ENCODE measurements around the gene NMNAT2. TPM values are rescaled to one million over a fixed set of nuclear protein-coding genes. Genes with fewer than 3 reads are reported as not detected.

Gene NMNAT2
- total RNA-seq, 1 experiment from 2014 or later, result 4.4 TPM

DNA sequence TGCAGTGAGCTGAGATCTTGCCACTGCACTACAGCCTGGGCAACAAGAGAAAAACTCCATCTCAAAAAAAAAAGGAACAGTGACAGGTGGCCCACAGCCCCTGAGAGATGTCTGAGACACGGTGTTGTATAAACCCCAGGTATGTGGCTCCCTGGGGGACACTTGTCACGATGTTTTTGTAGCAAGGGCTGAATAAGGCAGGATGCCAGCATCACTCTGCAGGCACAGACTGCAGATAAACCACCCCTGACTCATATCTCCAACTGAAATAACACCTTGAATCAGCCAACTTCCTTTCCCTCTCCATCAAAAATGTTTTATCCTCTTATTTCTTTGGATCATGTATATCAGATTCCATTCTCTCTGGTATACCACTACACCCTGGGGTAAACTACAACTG, 52.5 kb downstream of the NMNAT2 start:
- DNase-seq (ENCODE audit: low read depth), result no peak

- DNase-seq (ENCODE audit: low read depth), result no peak
These were observed 53.1 kb downstream of the NMNAT2 start for GRCh38 chr1:183365093-183365492.

- no peak for DNase-seq (ENCODE audit: low read depth)
These were observed 54.2 kb downstream of the NMNAT2 start for GRCh38 chr1:183363972-183364371.

DNA sequence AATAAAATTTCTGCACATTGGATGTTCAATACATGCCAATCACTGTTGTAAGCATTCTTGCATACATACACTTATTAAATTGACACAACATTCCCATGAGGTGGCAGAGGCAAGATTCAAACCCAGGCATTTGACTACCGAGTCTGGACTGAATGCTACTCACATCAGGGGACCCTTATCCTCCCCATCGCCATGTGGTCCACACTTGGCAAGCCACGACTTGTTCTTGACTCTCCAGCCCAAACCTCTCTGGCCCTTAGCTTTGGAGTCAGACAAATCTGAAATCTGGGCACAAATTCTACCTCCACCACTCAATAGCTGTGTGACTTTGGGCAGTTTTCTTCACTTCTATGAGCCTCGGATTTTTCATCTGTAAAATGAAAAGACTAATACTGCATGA, 57.1 kb downstream of the NMNAT2 start:
- DNase-seq (ENCODE audit: low read depth), result no peak

- DNase-seq (ENCODE audit: low read depth), result no peak
These were observed 57.7 kb downstream of the NMNAT2 start for GRCh38 chr1:183360473-183360872.

DNA sequence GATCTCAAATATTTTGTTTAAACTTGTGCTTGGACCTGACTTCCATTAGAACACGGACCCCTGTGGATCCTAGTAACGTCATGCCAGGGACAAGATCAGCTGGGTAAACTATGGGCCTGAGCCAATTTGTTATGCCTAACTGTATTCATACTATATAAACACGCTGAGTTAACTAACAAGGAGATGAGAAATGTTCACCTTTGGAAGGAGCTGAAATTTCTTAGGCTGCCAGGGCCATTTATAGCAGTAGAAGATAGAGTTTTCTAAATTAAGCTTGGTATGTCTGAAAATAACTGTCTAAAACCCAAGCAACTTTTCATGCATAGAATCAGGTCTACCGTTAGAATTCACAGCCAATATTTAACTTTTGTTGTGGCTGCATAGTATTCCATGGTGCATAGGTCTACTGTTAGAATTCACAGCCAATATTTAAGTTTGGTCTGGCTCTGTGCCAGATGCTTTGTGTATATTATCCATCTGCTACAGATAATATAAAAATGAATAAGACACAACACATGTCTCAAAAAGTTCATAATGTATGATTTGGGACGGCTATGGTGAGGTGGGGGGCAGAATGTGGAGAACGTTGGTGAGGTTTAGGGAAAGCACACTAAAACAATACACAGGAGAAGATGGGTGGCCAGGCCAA, 61.5 kb downstream of the NMNAT2 start:
- no peak for DNase-seq (ENCODE audit: low read depth)

- DNase-seq (ENCODE audit: low read depth), result no peak
These were observed 62.4 kb downstream of the NMNAT2 start for GRCh38 chr1:183355797-183356196.

DNA sequence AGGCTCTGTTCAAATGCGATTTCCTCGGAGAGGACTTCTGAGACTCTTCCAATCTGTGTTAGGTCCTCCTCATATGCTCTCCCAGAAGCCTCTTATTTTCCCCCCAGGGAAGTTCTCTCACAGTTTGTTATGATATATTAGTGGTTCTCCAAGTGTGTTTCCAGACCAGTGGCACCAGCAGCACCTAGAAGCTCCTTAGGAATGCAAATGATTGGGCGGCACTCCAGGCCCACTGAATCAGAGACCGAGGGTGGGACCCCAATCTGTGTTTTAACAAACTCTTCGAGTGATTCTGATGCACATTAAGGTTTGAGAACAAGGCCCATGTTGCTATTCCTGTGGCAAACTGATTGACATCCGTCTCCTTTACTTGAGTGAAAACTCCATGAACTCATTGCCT, 63.0 kb downstream of the NMNAT2 start:
- no peak for DNase-seq (ENCODE audit: low read depth)

DNA sequence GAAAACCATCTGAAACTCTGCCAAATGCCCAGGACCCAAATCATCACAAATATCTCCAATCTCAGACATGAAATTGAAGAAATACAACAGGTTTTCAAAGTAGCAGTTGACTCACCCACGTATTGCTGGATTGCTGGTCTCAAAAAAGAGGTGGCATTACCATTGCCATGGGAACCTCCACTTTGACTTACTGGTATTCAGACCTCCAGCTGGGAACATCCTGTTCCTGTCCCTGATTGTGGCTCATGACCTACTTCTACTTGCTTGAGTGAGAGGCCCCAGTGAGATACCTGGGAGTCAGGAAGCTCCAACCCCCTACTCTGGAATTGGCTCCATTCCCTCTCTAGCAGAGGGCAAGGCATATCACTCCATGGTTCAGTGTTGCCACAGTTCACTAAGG, 64.6 kb downstream of the NMNAT2 start:
- DNase-seq (ENCODE audit: low read depth), result no peak

GRCh38 chr1:183349201-183349711, 68.9 kb downstream of the NMNAT2 start:
- DNase-seq (ENCODE audit: low read depth), result peak; percentile 44

DNA sequence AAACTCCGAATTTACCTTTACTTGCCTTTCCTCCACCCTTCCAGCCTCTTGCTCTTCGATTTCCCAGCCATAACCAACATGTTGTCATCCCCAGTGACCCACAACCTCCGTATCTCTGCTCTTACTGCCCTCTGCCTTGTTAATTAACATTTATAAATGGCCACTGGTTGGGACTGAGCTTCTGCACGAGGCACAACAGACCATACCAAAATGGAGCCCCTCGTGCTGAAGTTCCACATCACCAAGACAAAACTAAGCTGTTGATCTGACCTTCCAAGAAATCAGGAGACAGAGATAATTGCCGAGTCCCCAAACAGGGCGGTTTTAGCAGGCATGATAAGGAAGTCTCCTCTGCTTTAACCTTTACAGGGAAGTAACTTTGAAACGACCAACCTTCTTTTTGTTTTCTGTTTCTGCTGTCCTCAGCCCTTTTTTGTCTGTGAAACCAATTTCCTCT, 71.9 kb downstream of the NMNAT2 start:
- DNase-seq (ENCODE audit: low read depth), result no peak

GRCh38 chr1:183339556-183340167, 78.5 kb downstream of the NMNAT2 start:
- DNase-seq (ENCODE audit: low read depth), result peak; percentile 15

GRCh38 chr1:183331091-183331742, 87.0 kb downstream of the NMNAT2 start:
- DNase-seq (ENCODE audit: low read depth), result no peak

GRCh38 chr1:183330335-183330734, 87.8 kb downstream of the NMNAT2 start:
- DNase-seq (ENCODE audit: low read depth), result no peak

DNA sequence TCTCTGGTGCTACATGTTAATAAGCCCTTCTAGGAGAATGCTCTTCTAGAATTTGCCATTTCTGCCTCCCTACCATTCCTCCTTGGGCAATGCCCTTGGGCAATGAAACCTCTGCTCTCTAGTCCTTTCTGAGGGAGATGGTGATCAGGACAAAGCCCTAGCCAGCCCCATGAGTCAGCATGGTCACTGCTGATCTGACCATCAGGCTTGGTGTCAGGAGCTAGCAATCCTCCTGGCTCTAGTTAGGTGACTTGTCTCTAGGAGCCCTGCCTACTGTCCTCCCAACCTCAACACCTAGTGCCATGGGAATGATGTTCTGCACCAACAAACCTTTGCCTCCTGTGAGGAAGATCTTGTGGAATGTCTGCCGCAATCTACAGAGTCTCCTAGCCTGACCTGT, 89.8 kb downstream of the NMNAT2 start:
- no peak for DNase-seq (ENCODE audit: low read depth)

DNA sequence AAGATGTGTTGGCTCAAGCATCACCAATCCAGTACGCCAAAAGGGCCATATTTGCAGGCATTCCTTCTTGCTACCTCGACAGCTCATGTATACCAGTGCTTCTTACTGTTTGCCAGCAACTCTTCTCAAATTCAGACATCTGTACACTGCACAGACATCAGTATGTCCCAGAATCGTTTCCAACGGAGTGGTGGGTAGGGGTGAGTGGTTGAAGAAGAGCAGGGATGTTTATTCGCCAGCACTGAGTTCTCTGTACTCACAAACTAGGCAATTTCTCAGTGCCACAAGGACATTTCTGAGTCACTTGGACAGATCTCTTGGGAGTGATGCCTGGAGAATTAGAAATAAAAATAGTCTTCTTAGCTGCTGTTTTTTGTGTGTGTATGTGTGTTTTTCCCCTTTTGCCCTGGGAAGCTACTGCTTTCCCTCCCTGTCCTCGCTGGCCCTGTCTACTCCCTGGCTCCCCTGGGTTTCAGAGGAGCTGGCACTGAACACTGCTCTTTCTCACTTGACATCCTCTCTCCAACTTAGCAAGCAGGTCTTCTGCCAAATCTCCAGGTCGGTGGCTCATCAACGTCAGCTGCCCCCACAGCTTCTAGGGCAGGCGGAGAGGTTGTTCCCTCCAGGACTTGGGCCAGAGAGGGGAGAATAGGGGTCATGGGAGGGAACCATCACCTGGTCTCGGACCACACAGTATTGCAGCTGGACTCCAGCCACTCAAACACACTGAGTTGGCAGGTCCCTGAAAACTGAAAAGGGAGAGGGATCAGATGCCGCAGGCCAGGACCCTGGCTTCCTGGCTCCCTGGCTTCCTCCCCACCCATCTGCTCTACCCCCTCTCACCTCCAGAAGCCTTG, 90.5 kb downstream of the NMNAT2 start:
- no peak for DNase-seq (ENCODE audit: low read depth)

DNA sequence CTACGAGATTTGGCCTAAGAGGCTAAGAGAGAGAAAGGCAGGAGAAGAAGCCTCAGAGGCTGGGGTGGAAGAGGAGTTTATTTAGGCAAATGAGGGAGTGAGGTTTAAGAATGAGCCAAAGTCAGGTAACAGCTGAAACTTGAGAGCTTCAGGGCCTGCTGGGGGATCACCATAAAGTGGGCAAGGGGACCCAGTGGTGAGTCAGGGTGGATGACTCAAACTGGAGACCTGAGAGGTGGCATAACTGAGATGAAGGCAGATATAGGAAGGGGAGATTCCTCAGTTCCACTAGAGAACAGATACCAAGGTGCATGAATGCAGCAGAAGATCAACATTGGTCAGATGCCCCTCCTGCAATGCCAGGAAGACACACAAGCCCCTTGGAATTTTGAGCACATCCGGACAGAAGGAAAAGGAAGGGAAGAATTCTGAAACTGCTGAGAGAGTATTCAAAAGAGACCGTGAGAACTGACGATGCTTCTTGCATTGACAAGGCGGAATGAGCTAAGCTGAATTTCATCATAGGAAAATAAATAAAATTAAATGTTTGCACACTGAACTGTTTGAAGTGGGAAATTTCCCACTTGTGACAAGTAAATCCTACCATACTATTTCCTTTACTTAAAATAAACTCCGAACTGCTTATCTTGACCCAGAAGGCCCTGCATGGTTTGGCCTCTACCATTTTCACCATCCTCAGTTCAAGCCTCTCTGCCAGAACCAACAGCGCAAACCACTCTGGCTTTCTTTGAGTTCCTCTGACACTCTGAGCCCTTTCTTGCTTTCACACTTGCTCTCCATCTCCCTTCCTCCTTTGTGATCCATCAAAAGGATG, 94.1 kb downstream of the NMNAT2 start:
- no peak for DNase-seq (ENCODE audit: low read depth)

- no peak for DNase-seq (ENCODE audit: low read depth)
These were observed 98.6 kb downstream of the NMNAT2 start for GRCh38 chr1:183319606-183320005.

GRCh38 chr1:183319051-183319450, 99.1 kb downstream of the NMNAT2 start:
- no peak for DNase-seq (ENCODE audit: low read depth)

DNA sequence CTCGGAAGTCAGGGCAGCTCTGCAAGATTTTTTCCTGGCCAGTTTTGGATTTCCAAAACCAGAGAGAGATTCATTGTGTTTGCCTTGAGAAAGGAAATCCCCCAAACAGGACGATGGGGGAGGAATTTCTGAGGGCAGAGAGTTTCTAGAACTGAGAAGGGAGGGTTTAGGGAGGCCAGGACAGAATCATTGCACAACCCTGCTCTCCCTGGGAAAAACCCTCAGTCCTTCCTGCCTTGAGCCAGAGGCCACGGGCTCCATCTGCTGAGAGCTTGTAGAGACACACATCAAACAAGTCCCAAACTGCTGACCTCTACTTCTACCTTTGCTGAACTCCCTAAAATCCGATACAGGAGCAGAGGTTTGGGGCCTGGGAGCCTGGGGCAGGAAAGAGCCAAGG, 99.7 kb downstream of the NMNAT2 start:
- peak; percentile 81 for DNase-seq (ENCODE audit: low read depth)
